Panc1 (cell line): ENCODE results near the gene SHROOM3. TPM values are rescaled to one million over a fixed set of nuclear protein-coding genes. Genes with fewer than 3 reads are reported as not detected.

ENCODE experiments used
- ATAC-seq: fragments of 200-7000 bp; cut with Tn5 transposase; 2 replicates; pipeline ENCODE4 v1.9.1; 2020; ENCODE audit warnings: mild to moderate bottlenecking, moderate library complexity
- BruUV-seq: library from RNA; stranded (reverse); fragments of 400-500 nt; replicated peaks from 2 replicates; lab custom pipeline; 2021; lab: Mats Ljungman, UMichigan
- CTCF ChIA-PET: fragments of 300-600 bp; sonication (Branson Sonifier 250); formaldehyde crosslinking; loops from one replicate; lab custom pipeline; 2022; ENCODE audit warnings: antibody characterized with exemption; lab: Charles Lee
- POLR2A ChIA-PET: fragments of 300-600 bp; sonication (Branson Sonifier 250); formaldehyde crosslinking; loops from one replicate; lab custom pipeline; 2022; ENCODE audit warnings: antibody characterized with exemption; lab: Charles Lee
- DNase-seq: peaks from one replicate; pipeline ENCODE4 v3.0.0-alpha.2; 2010; ENCODE audit warnings: low read depth, low spot score
- H3K27ac ChIP-seq: 2 replicates; pipeline ENCODE4 v1.5.1; 2011; ENCODE audit warnings: mild to moderate bottlenecking, low read length, inconsistent platforms
- H3K27me3 ChIP-seq: fragments of 200-500 bp; sonication (Bioruptor generic); 2 replicates; pipeline ENCODE4 v1.6.0; 2014; ENCODE audit warnings: low read length, inconsistent platforms; ENCODE audit not compliant: control insufficient read depth, insufficient read depth
- H3K36me3 ChIP-seq: fragments of 200-500 bp; sonication (Bioruptor generic); 2 replicates; pipeline ENCODE4 v1.5.1; 2014; ENCODE audit warnings: inconsistent platforms, mild to moderate bottlenecking, low read length, moderate library complexity; ENCODE audit not compliant: control insufficient read depth, insufficient read depth
- H3K4me1 ChIP-seq: 2 replicates; pipeline ENCODE4 v1.5.1; 2011; ENCODE audit warnings: inconsistent platforms, mild to moderate bottlenecking, low read length, moderate library complexity; ENCODE audit not compliant: control insufficient read depth, insufficient read depth
- H3K4me3 ChIP-seq, 2 experiments: 2 replicates each; pipeline ENCODE4 v1.5.1; 2011 to 2012; ENCODE audit warnings: low read depth in 2 of 2, low read length in 2 of 2, mild to moderate bottlenecking in 2 of 2, inconsistent platforms in 1 of 2, moderate library complexity in 1 of 2
- H3K9me3 ChIP-seq: fragments of 200-500 bp; sonication (Bioruptor generic); 2 replicates; pipeline ENCODE4 v1.5.1; 2014; ENCODE audit warnings: low read depth, mild to moderate bottlenecking, inconsistent platforms, low read length, moderate library complexity; ENCODE audit not compliant: control insufficient read depth, insufficient read depth
- POLR2AphosphoS5 ChIP-seq: IDR thresholded peaks from 2 replicates; pipeline ENCODE4 v1.6.1; 2012; ENCODE audit warnings: mild to moderate bottlenecking, low read depth, low read length, moderate library complexity
- SIN3A ChIP-seq: IDR thresholded peaks from 2 replicates; pipeline ENCODE4 v1.6.1; 2012; ENCODE audit warnings: low read depth, mild to moderate bottlenecking, low read length, moderate library complexity, borderline replicate concordance; ENCODE audit not compliant: insufficient read depth
- TCF7L2 ChIP-seq: IDR thresholded peaks from 2 replicates; pipeline ENCODE4 v1.6.1; 2011; ENCODE audit warnings: mild to moderate bottlenecking, low read depth, low read length, inconsistent platforms
- in situ Hi-C: cut with HindIII; loops from 2 replicates; pipeline ENCODE4 v1.10.0; 2016; ENCODE audit warnings: low sequenced_read_pairs, low pct_unique_long_range_greater_than_20kb
- intact Hi-C: fragments of 100-400 bp; cut with micrococcal nuclease; formaldehyde crosslinking; loops from one replicate; pipeline ENCODE4 v1.10.0; 2022; ENCODE audit not compliant: unreplicated experiment
- total RNA-seq: library from RNA; stranded (reverse); gene quantifications from one replicate; pipeline ENCODE4 v1.2.1, GENCODE V29; 2021; ENCODE audit not compliant: unreplicated experiment
- TF ChIP-seq, protein P1 (sequence below): fragments of 450-650 bp; IDR thresholded peaks from 2 replicates; pipeline ENCODE4 v1.5.1; 2017; ENCODE audit warnings: mild to moderate bottlenecking
- TF ChIP-seq, protein P2 (sequence below), 2 experiments: IDR thresholded peaks; 2 replicates each; pipeline ENCODE4 v1.6.1; 2011 to 2012; ENCODE audit warnings: low read depth in 2 of 2, control low read depth in 1 of 2, low read length in 1 of 2, mild to moderate bottlenecking in 1 of 2, moderate library complexity in 1 of 2; ENCODE audit not compliant: insufficient read depth in 1 of 2

The SHROOM3 gene
- total RNA-seq, 1 experiment from 2014 or later: 7.2 TPM

DNA sequence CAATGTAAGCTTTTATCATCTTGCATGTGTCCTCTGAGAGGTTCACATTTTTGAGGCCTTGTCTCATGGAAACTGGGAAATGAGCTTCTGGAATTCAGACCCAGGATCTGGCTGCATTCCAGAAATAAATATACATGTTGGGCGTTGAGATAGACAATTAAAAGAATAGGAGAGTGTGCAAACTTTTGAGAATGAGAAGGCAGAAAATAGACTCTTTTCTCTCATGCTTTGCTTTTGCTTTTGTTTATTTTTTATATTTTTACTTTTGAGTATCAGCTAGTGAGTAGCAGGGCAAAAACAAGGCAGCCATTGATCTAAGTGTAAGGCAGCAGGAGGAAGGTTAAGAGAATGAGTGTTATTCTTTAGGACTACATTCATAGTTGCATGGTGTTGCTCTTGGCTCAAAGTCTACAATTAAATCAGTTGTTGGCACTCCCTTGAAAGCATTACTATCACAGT is 12.4 kb downstream of the SHROOM3 start:
- Histone ChIP-seq H3K4me1 (no peaks in the 10 kb centered on the region), H3K4me3 (no peak overlapping the region), H3K9me3 (no peaks in the 10 kb centered on the region), H3K27me3 (peaks cover 5% of the 10 kb centered on the region), H3K27ac (no peak overlapping the region), H3K36me3 (no peaks in the 10 kb centered on the region)
- no peak for ATAC-seq
- ChIA-PET CTCF (no interaction called here), POLR2A (no interaction called here)
- TF ChIP-seq POLR2AphosphoS5 (no peak), SIN3A (no peak), TCF7L2 (no peak)
- TF ChIP-seq, protein P1, sequence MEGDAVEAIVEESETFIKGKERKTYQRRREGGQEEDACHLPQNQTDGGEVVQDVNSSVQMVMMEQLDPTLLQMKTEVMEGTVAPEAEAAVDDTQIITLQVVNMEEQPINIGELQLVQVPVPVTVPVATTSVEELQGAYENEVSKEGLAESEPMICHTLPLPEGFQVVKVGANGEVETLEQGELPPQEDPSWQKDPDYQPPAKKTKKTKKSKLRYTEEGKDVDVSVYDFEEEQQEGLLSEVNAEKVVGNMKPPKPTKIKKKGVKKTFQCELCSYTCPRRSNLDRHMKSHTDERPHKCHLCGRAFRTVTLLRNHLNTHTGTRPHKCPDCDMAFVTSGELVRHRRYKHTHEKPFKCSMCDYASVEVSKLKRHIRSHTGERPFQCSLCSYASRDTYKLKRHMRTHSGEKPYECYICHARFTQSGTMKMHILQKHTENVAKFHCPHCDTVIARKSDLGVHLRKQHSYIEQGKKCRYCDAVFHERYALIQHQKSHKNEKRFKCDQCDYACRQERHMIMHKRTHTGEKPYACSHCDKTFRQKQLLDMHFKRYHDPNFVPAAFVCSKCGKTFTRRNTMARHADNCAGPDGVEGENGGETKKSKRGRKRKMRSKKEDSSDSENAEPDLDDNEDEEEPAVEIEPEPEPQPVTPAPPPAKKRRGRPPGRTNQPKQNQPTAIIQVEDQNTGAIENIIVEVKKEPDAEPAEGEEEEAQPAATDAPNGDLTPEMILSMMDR: no peak
- DNase-seq: no peak
- intact Hi-C loops (no loop called here), in situ Hi-C loops (no loop called here)
- no TSS peak for BruUV-seq

DNA sequence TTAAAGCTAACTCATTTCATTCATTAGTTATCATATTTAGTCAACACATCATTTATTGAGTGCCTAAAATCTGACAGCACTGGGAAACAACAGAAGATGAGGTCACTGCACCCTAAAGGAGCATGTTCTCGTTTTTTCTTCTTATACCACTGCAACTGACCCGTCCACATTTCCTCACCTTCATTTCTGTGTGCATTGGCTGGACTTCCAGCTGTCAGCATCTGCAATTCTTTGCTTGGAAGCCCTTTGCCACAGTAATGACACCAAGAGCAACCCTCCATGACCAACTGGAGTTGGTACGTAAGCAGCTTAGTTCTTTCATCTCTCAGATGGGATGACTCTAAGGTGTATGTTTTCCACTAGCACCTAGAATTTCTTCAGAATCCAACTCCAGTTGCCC is 13.2 kb downstream of the SHROOM3 start:
- H3K9me3 ChIP-seq: no peaks in the 10 kb centered on the region
- ChIA-PET CTCF (no interaction called here), POLR2A (no interaction called here)
- H3K27ac ChIP-seq: no peak overlapping the region
- intact Hi-C loops: no loop called here
- DNase-seq (no peak), ATAC-seq (no peak)
- BruUV-seq: no TSS peak
- H3K4me1 ChIP-seq: no peaks in the 10 kb centered on the region
- in situ Hi-C loops: no loop called here
- H3K36me3 ChIP-seq: no peaks in the 10 kb centered on the region
- TF ChIP-seq, protein P2, sequence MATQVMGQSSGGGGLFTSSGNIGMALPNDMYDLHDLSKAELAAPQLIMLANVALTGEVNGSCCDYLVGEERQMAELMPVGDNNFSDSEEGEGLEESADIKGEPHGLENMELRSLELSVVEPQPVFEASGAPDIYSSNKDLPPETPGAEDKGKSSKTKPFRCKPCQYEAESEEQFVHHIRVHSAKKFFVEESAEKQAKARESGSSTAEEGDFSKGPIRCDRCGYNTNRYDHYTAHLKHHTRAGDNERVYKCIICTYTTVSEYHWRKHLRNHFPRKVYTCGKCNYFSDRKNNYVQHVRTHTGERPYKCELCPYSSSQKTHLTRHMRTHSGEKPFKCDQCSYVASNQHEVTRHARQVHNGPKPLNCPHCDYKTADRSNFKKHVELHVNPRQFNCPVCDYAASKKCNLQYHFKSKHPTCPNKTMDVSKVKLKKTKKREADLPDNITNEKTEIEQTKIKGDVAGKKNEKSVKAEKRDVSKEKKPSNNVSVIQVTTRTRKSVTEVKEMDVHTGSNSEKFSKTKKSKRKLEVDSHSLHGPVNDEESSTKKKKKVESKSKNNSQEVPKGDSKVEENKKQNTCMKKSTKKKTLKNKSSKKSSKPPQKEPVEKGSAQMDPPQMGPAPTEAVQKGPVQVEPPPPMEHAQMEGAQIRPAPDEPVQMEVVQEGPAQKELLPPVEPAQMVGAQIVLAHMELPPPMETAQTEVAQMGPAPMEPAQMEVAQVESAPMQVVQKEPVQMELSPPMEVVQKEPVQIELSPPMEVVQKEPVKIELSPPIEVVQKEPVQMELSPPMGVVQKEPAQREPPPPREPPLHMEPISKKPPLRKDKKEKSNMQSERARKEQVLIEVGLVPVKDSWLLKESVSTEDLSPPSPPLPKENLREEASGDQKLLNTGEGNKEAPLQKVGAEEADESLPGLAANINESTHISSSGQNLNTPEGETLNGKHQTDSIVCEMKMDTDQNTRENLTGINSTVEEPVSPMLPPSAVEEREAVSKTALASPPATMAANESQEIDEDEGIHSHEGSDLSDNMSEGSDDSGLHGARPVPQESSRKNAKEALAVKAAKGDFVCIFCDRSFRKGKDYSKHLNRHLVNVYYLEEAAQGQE (IDR thresholded peaks at IDR 0.05; ENCODE audit: insufficient read depth in 1 of 2, low read depth in 2 of 2, low read length in 1 of 2): no peak
- TF ChIP-seq SIN3A (no peak), POLR2AphosphoS5 (no peak), TCF7L2 (no peak)
- TF ChIP-seq, protein P1: no peak
- H3K27me3 ChIP-seq: peaks cover 5% of the 10 kb centered on the region
- no peak overlapping the region for H3K4me3 ChIP-seq
